Glutamatergic neuron (in vitro differentiated cells): ENCODE measurements around the gene DDT. TPM values are rescaled to one million over a fixed set of nuclear protein-coding genes. Genes with fewer than 3 reads are reported as not detected.
"Not testable (repeated sequence)": the region's sequence is repeated elsewhere in the genome, so short reads cannot be mapped to it uniquely, and the experiment has no call there.

Experiments used
- DNase-seq: peaks from one replicate; pipeline ENCODE4 v3.0.0; 2022
- H3K27ac Mint-ChIP-seq: one replicate; pipeline ENCODE4 v1.8.0; 2020; ENCODE audit warnings: mild to moderate bottlenecking, mixed read lengths, inconsistent platforms; ENCODE audit not compliant: unreplicated experiment
- H3K27me3 Mint-ChIP-seq: one replicate; pipeline ENCODE4 v1.8.0; 2020; ENCODE audit warnings: mild to moderate bottlenecking, moderate library complexity, mixed read lengths, inconsistent platforms; ENCODE audit not compliant: unreplicated experiment
- H3K36me3 Mint-ChIP-seq: one replicate; pipeline ENCODE4 v1.8.0; 2020; ENCODE audit warnings: mild to moderate bottlenecking, mixed read lengths, inconsistent platforms; ENCODE audit not compliant: unreplicated experiment
- H3K4me1 Mint-ChIP-seq: one replicate; pipeline ENCODE4 v1.8.0; 2020; ENCODE audit warnings: mild to moderate bottlenecking, low read depth, mixed read lengths, inconsistent platforms; ENCODE audit not compliant: unreplicated experiment
- H3K4me3 Mint-ChIP-seq: one replicate; pipeline ENCODE4 v1.8.0; 2020; ENCODE audit warnings: mild to moderate bottlenecking, mixed read lengths, inconsistent platforms; ENCODE audit not compliant: unreplicated experiment
- H3K9me3 Mint-ChIP-seq: one replicate; pipeline ENCODE4 v1.8.0; 2020; ENCODE audit warnings: mild to moderate bottlenecking, moderate library complexity, mixed read lengths, inconsistent platforms; ENCODE audit not compliant: unreplicated experiment
- CTCF ChIP-seq: fragments of 200-600 bp; sonication (generic); IDR thresholded peaks from one replicate; pipeline ENCODE4 v1.5.0; 2021; ENCODE audit not compliant: partially characterized antibody, unreplicated experiment
- long read RNA-seq: library from polyadenylated mRNA; unstranded; transcript quantifications from one replicate; pipeline ENCODE4 v2.0.0, GENCODE V29; 2020; ENCODE audit not compliant: unreplicated experiment
- total RNA-seq: library from RNA; stranded (reverse); fragmentation: NEBNext Ultra II Directional; extraction: Animal tissue kit (Norgen Biotek cat#: 25700); gene quantifications from one replicate; pipeline ENCODE4 v1.2.1, GENCODE V29; 2021; ENCODE audit not compliant: unreplicated experiment

The DDT gene
- total RNA-seq: 95.9 TPM
- long read RNA-seq, transcript DDT-202 (3 exons, 713 nt): major isoform, 72 of 73 reads
- long read RNA-seq, partial matches to known transcripts: 0 of 73 reads
- long read RNA-seq, other reads (novel, unspliced or antisense): 1 of 73 reads

DNA sequence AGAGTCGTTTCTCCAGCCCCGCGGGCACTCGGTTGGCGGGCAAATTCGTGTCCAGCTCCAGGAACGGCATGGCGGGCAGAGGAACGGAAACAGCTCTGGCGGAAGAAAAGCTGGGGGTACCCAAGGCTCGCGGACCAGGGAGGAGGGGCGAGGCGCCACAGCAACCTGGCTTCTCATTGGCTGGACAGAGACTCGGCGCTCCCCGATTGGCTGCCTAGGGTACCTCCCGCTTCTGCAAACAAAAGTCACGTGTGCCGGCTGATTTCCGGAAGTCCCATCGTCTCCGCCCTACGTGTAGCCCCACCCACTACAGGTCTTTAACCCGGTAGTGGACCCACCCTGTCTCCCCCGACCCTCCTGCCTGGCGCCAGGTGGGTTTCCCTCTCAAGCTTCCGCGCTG is at the start of gene DDT:
Gene DDT, minus strand, starts transcription at position 97 of the 400 bp plus-strand sequence. Its CDS starts 27 bp downstream, at position 70.
- not testable (repeated sequence) for H3K4me1 Mint-ChIP-seq, DNase-seq, H3K9me3 Mint-ChIP-seq, H3K36me3 Mint-ChIP-seq, H3K27ac Mint-ChIP-seq, H3K27me3 Mint-ChIP-seq, H3K4me3 Mint-ChIP-seq

DNA sequence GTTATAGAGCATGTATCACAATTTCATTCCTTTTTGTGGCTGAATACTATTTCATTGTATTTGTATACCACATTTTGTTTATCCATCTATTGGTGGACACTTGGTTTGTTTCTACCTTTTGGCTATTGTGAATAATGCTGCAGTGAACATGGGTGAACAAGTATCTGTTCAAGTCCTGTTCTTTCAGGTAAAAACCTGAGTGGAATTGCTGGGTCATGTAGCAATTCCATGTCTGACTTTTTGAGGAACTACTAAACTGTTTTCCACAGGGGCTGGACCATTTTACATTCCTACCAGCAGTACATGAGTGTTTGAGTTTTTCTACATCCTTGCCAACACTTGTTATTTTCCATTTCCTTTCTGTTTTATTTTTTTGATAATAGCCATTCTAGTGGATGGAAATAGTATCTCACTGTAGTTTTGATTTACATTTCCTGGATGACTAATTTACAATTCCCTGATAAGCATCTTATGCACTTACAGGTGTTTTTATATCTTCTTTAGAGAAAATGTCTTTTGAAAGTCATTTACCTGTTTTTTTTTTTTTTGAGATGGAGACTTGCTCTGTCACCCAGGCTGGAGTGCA is 49.1 kb upstream of the DDT start:
- Mint-ChIP-seq H3K4me3 (no peak overlapping the region), H3K27me3 (peaks cover 2% of the 10 kb centered on the region), H3K9me3 (no peaks in the 10 kb centered on the region), H3K27ac (no peak overlapping the region), H3K4me1 (peaks cover 2% of the 10 kb centered on the region), H3K36me3 (no peaks in the 10 kb centered on the region)
- no peak for DNase-seq
- no peak for TF ChIP-seq CTCF

- no peak for TF ChIP-seq CTCF
- no peak overlapping the region for H3K4me3 Mint-ChIP-seq
- H3K4me1 Mint-ChIP-seq: no peaks in the 10 kb centered on the region
- DNase-seq: no peak
- H3K27me3 Mint-ChIP-seq: peaks cover 2% of the 10 kb centered on the region
- H3K27ac Mint-ChIP-seq: no peak overlapping the region
- no peaks in the 10 kb centered on the region for H3K36me3 Mint-ChIP-seq
- no peaks in the 10 kb centered on the region for H3K9me3 Mint-ChIP-seq
These were observed 47.1 kb upstream of the DDT start for GRCh38 chr22:24021304-24021703.

GRCh38 chr22:24016156-24016555 is 41.9 kb upstream of the DDT start:
- TF ChIP-seq CTCF: no peak
- Mint-ChIP-seq H3K4me1 (peaks cover 2% of the 10 kb centered on the region), H3K27ac (no peak overlapping the region), H3K36me3 (no peaks in the 10 kb centered on the region), H3K9me3 (no peaks in the 10 kb centered on the region), H3K27me3 (no peaks in the 10 kb centered on the region), H3K4me3 (no peak overlapping the region)
- no peak for DNase-seq

GRCh38 chr22:24011735-24012068 is 37.5 kb upstream of the DDT start:
- DNase-seq: no peak
- TF ChIP-seq CTCF: no peak
- H3K27me3 Mint-ChIP-seq: peaks cover 4% of the 10 kb centered on the region
- H3K4me1 Mint-ChIP-seq: peaks cover 4% of the 10 kb centered on the region
- H3K36me3 Mint-ChIP-seq: peaks cover 4% of the 10 kb centered on the region
- peak overlapping the region; percentile 93 for H3K4me3 Mint-ChIP-seq
- H3K9me3 Mint-ChIP-seq: peaks cover 6% of the 10 kb centered on the region
- peak overlapping the region; percentile 48 for H3K27ac Mint-ChIP-seq
